ENCODE measurements around the gene OR10H5. TPM values are rescaled to one million over a fixed set of nuclear protein-coding genes. Genes with fewer than 3 reads are reported as not detected.
A peak's percentile ranks its signal among the peaks of the same experiment; 100 is the strongest.
"Not testable (repeated sequence)": the region's sequence is repeated elsewhere in the genome, so short reads cannot be mapped to it uniquely, and the experiment has no call there.

OR10H5 gene
- total RNA-seq, 4 donors from 2014 or later: not detected

- no peaks in the 10 kb centered on the region for H3K9me3 ChIP-seq
- H3K4me1 ChIP-seq: no peaks in the 10 kb centered on the region
- H3K36me3 ChIP-seq: no peaks in the 10 kb centered on the region
- no peak for TF ChIP-seq POLR2A (IDR thresholded peaks at IDR 0.05)
- TF ChIP-seq, protein P1, sequence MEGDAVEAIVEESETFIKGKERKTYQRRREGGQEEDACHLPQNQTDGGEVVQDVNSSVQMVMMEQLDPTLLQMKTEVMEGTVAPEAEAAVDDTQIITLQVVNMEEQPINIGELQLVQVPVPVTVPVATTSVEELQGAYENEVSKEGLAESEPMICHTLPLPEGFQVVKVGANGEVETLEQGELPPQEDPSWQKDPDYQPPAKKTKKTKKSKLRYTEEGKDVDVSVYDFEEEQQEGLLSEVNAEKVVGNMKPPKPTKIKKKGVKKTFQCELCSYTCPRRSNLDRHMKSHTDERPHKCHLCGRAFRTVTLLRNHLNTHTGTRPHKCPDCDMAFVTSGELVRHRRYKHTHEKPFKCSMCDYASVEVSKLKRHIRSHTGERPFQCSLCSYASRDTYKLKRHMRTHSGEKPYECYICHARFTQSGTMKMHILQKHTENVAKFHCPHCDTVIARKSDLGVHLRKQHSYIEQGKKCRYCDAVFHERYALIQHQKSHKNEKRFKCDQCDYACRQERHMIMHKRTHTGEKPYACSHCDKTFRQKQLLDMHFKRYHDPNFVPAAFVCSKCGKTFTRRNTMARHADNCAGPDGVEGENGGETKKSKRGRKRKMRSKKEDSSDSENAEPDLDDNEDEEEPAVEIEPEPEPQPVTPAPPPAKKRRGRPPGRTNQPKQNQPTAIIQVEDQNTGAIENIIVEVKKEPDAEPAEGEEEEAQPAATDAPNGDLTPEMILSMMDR (IDR thresholded peaks at IDR 0.05): no peak
- no peak overlapping the region for H3K4me3 ChIP-seq
- no peaks in the 10 kb centered on the region for H3K27me3 ChIP-seq
- DNase-seq: no peak
- no peak overlapping the region for H3K27ac ChIP-seq
Observed at GRCh38 chr19:15829306-15829698, 41.8 kb downstream of the OR10H5 start.

DNA sequence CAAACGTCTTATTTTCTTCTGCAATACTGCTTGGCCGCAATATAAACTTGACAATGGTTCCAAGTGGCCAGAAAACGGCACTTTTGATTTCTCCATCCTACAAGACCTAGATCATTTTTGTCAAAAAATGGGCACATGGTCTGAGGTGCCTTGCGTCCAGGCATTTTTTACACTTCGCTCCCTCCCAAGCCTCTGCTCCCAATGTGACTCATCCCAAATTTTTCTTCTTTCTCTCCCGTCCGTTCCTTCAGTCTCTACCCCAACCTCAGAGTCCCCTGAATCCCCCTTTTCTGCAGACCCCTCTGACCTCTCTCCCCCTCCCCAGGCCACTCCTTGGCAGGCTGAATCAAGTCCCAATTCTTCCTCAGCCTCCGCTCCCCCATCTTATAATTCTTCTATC lies 42.3 kb downstream of the OR10H5 start:
- no peaks in the 10 kb centered on the region for H3K9me3 ChIP-seq
- DNase-seq: no peak
- TF ChIP-seq POLR2A (IDR thresholded peaks at IDR 0.05): no peak
- TF ChIP-seq, protein P1 (IDR thresholded peaks at IDR 0.05): no peak

DNA sequence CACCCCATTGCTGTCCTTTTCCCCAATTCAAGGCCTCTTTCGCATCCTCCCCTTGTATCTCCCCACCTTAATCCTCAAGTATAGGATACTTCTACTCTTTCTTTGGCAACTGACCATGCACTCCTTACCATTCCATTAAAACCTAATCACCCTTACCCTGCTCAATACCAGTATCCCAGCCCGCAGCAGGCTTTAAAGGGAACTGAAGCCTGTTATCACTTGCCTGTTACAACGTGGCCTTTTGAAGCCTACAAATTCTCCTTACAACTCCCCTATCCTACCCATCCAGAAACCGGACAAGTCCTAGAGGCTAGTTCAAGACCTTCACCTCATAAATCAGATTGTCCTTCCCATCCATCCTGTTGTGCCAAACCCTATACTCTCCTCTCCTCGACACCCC lies 44.2 kb downstream of the OR10H5 start:
- Histone ChIP-seq H3K36me3 (no peaks in the 10 kb centered on the region), H3K9me3 (no peaks in the 10 kb centered on the region), H3K4me1 (peaks cover 0 to 4% (median 0%) of the 10 kb centered on the region in 4 donors), H3K27me3 (no peaks in the 10 kb centered on the region), H3K27ac (no peak overlapping the region), H3K4me3 (no peak overlapping the region)
- no peak for DNase-seq
- TF ChIP-seq, protein P1 (IDR thresholded peaks at IDR 0.05): no peak
- TF ChIP-seq POLR2A (IDR thresholded peaks at IDR 0.05): no peak

More for the DNA sequence above, 42.3 kb downstream of the OR10H5 start:
- H3K4me3 ChIP-seq: no peak overlapping the region
- H3K27me3 ChIP-seq: no peaks in the 10 kb centered on the region
- no peaks in the 10 kb centered on the region for H3K4me1 ChIP-seq
- no peaks in the 10 kb centered on the region for H3K36me3 ChIP-seq
- H3K27ac ChIP-seq: no peak overlapping the region

- not testable (repeated sequence) for H3K27ac ChIP-seq, DNase-seq, H3K4me3 ChIP-seq, H3K4me1 ChIP-seq, H3K27me3 ChIP-seq, H3K36me3 ChIP-seq, H3K9me3 ChIP-seq
Observed at GRCh38 chr19:15834232-15834631, 46.8 kb downstream of the OR10H5 start.

GRCh38 chr19:15835565-15836329 lies 48.3 kb downstream of the OR10H5 start:
- not testable (repeated sequence) for H3K36me3 ChIP-seq, H3K27me3 ChIP-seq, H3K9me3 ChIP-seq, H3K4me1 ChIP-seq
- Histone ChIP-seq H3K4me3 (peak overlapping the region; percentile 70 to 84 (median 80)), H3K27ac (peak overlapping the region; percentile 95 to 99 (median 98))
- peak in 2 of 3 donors; percentile 55 to 70 for DNase-seq

GRCh38 chr19:15836330-15837220 lies 49.1 kb downstream of the OR10H5 start:
- peak; percentile 96 to 99 (median 98) for DNase-seq
- peak overlapping the region; percentile 95 to 99 (median 98) for H3K27ac ChIP-seq
- no peaks in the 10 kb centered on the region for H3K36me3 ChIP-seq
- no peaks in the 10 kb centered on the region for H3K9me3 ChIP-seq
- H3K4me3 ChIP-seq: peak overlapping the region; percentile 70 to 84 (median 80)
- TF ChIP-seq, protein P1 (IDR thresholded peaks at IDR 0.05): no peak
- peak; percentile 89 to 91 for TF ChIP-seq POLR2A (IDR thresholded peaks at IDR 0.05)
- peaks cover 0 to 4% (median 0%) of the 10 kb centered on the region in 4 donors for H3K4me1 ChIP-seq
- H3K27me3 ChIP-seq: no peaks in the 10 kb centered on the region
